ENCODE results near the gene ERGIC3.
"Not testable (repeated sequence)": the region's sequence is repeated elsewhere in the genome, so short reads cannot be mapped to it uniquely, and the experiment has no call there.

The ERGIC3 gene

DNA sequence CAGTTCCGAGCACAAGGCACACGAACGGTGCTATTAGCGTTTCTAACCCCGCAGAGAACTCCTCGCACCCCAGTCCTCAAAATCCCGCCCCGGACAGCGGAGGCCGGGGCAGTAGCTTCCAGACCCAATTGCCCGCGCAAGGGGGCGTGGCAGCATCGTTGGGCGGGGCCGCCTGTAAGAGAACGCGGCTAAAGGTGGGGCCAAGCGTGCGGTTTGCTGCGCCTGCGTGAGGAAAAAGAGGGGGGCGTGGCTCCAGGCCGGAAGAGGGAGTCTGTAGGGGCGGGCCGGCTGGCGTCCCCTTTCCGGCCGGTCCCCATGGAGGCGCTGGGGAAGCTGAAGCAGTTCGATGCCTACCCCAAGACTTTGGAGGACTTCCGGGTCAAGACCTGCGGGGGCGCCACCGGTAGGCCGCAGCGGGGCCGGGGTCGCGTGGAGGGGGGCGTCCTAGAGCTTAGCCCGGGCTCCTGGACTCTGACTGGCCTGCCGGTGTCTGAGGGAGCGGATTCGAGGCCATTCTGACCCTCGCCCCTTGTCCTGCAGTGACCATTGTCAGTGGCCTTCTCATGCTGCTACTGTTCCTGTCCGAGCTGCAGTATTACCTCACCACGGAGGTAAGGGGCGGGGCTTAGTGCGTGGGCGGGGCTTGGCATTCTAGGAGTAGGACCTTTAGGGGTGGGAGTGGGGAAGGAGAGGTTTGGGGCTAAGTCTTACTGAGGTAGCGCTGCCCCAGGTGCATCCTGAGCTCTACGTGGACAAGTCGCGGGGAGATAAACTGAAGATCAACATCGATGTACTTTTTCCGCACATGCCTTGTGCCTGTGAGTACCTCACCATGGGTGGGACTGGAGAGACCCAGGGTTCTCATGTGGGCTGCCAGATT lies at the start of gene ERGIC3:
ERGIC3 (plus strand) TSS at position 296 of the 880 bp plus-strand sequence; CDS start at position 316, 20 bp downstream.
- peak; percentile 95 to 97 for DNase-seq

DNA sequence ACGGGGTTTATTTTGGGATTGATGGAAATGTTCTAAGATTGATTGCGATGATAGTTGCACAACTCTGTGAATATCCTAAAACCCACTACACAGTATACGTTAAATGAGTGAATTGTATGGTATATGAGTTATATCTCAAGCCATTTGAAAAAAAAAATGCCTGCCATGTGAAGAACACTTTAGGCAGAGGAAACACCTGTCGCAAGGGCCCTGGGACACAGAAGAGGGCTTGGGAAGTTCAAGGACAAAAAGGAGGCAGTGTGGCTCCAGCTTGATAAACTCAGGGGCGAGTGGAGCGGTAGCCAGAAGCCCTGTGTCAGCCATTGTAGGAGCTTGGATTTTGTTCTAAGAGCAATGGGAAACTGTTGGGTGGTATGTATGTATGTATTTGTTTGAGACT lies 49.5 kb upstream of the ERGIC3 start:
- no peak for DNase-seq

DNA sequence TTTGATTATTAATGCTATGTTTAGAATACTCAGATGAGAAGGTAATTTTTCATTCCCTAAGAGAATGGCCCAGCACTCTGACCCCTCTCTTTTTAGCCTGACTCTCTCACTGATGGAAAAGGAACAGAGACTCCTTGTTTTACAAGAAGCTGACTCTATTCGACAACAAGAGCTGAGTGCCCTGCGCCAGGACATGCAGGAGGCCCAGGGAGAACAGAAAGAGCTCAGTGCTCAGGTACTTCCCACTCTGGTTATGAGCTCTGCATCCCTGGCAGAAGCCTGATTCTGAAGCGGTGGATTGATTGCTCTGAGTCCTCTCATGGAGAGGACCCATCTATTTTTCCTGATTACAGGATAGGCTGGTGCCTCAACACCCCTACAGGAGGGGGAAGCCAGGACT lies 45.4 kb upstream of the ERGIC3 start:
- DNase-seq, result no peak

DNA sequence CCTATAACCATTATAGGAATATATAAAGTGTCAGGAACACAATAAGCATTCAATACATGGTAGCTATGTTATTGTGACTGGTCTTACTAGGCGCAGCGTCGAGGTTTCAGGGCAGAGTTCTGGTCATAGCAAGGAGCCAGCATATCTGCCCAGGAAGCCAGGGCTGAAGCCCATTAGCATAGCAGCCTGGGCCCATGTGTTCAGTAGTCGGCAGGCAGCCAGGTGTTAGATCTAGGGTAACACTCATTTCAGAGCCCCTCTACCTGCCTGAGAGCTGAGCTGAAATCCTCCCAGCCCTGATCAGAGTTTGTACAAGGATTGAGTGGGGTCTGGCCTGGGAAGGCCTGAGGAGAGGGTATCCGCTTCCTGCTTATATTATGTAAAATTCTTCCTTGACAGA lies 44.6 kb upstream of the ERGIC3 start:
- DNase-seq, result no peak

DNA sequence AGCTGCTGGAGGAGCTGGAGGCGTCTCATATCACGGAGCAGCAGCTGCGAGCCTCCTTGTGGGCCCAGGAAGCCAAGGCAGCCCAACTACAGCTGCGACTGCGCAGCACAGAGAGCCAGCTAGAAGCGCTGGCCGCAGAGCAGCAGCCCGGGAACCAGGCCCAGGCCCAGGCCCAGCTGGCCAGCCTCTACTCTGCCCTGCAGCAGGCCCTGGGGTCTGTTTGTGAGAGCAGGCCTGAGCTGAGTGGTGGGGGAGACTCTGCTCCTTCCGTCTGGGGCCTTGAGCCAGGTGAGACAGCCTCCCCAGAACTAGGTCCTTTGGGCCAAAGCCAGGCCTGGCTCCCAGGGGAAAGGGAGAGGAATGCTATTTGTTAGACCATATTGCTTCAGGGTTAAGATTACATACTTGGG lies 44.1 kb upstream of the ERGIC3 start:
- DNase-seq, result no peak

DNA sequence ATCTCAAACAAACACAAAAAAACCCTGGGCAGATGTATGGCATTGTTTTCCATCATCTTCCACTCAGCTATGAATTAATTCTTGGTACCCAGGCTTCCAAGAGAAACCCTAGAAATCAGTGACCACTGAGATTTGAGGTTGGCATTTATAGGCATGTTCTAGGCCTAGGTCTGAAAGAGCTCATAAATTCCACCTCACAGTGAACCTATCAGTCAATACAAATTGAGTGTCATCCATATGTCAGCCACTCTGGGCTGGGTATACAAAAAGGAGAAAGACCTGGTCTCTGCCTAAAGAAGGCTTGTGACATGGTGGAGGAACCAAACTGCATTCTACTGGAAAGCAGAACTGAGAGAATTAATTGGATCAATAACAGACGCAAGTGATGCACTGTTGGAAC lies 42.6 kb upstream of the ERGIC3 start:
- DNase-seq, result no peak

DNA sequence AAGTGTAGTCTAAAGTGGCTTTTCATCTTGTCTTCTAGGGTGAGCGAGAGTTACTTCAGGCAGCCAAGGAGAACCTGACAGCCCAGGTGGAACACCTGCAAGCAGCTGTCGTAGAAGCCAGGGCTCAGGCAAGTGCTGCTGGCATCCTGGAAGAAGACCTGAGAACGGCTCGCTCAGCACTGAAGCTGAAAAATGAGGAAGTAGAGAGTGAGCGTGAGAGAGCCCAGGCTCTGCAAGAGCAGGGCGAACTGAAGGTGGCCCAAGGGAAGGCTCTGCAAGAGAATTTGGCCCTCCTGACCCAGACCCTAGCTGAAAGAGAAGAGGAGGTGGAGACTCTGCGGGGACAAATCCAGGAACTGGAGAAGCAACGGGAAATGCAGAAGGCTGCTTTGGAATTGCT lies 39.5 kb upstream of the ERGIC3 start:
- no peak for DNase-seq

DNA sequence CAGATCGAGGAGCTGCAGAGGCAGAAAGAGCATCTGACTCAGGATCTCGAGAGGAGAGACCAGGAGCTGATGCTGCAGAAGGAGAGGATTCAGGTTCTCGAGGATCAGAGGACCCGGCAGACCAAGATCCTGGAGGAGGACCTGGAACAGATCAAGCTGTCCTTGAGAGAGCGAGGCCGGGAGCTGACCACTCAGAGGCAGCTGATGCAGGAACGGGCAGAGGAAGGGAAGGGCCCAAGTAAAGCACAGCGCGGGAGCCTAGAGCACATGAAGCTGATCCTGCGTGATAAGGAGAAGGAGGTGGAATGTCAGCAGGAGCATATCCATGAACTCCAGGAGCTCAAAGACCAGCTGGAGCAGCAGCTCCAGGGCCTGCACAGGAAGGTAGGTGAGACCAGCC lies 38.6 kb upstream of the ERGIC3 start:
- no peak for DNase-seq

DNA sequence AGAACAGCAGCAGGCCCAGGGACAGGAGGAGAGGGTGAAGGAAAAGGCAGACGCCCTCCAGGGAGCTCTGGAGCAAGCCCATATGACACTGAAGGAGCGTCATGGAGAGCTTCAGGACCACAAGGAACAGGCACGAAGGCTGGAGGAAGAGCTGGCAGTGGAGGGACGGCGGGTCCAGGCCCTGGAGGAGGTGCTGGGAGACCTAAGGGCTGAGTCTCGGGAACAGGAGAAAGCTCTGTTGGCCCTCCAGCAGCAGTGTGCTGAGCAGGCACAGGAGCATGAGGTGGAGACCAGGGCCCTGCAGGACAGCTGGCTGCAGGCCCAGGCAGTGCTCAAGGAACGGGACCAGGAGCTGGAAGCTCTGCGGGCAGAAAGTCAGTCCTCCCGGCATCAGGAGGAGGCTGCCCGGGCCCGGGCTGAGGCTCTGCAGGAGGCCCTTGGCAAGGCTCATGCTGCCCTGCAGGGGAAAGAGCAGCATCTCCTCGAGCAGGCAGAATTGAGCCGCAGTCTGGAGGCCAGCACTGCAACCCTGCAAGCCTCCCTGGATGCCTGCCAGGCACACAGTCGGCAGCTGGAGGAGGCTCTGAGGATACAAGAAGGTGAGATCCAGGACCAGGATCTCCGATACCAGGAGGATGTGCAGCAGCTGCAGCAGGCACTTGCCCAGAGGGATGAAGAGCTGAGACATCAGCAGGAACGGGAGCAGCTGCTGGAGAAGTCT lies 37.9 kb upstream of the ERGIC3 start:
- no peak for DNase-seq

DNA sequence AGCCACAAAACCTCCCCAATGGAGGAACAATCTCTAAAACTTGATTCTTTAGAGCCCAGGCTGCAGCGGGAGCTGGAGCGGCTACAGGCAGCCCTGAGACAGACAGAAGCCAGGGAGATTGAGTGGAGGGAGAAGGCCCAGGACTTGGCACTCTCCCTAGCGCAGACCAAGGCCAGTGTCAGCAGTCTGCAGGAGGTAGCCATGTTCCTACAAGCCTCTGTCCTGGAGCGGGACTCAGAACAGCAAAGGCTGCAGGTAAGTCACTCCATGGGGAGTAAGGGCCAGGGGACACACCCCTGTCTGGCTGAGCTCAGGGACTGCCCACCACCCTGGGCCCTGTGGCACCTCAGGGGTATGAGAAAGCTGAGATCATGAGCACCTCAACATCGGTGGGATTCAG lies 37.1 kb upstream of the ERGIC3 start:
- DNase-seq, result no peak

DNA sequence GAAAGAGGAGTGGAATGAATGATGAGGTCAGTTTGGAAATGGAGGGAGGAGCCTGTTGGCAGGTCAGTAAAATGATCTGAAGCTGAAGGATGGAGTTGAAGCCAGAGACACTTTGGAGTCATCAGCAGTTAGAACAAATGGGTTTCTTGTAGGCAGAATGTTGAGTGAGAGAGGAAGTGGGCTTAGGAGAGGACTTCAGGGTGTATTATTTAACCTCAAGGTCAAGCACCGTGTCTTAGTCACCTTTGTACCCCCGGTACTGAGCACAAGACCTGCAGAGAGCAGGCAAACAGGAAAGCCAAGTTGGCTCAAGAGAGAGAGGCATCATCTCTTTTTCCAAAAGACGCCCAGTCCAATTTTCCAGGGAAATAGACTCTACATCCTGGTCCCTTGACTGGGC lies 35.7 kb upstream of the ERGIC3 start:
- no peak for DNase-seq

DNA sequence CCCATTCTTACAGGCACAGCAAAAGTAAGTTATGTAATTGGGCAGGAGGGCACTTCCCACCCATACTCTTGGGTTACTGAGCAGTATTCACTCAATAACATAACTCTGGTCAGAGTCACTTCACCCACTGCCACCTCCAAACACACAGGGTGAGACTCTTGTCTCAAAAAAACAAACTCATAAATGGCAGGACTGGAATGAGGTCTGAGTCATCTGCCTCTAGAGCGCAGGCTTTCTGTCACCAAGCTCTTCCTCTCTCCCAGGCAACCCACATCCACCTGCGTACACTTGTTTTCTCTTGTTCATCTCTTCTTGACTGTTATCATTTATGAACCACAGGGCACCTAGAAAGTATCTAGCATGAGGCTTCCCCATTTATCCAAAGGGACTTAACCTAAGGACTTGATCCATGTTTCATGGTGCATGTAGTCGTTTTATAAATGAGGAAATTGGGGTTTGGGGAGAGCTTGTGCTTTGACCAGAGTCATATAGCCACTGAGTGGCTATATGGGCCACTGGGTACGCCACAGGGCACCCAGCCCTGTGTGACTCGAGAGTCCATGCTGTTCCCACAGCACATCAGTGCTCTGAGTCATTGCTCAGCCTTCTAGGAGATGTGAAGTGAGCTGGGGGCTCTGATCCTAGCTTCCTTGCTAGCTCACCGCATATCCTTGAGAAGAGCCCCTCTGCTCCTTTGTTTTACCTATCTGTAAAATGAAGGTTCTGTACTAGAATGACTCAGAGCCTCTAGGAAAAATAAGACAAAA lies 34.8 kb upstream of the ERGIC3 start:
- no peak for DNase-seq

DNA sequence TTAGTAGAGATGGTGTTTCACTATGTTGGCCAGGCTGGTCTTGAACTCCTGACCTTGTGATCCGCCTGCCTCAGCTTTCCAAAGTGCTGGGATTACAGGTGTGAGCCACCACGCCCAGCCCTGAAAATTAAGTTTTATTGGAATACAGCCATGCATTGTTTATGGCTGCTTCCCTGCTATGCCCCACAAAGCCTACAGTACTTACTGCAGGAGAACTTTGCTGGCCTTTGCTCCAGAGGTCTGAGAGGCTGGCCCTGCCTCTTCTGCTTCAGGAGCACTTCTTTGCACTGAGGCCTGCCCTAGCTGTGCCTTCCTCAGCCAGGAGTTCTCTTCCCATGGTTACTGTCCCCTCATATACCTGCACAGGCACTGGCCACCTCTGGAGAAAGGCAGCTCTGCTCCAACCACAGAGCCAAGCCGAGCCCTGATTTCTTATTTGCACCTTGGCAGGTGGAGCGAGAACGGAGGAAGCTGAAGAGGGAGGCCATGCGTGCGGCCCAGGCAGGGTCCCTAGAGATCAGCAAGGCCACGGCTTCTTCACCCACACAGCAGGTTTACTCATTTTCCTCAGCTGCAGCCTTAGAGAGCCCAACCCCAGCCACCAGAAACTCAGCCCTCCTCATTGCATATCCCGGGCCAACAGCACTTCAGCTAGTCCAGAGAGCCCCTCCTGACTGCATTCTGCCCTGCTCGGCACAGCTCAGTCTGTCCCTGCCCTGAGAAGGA lies 33.2 kb upstream of the ERGIC3 start:
- DNase-seq, result no peak

DNA sequence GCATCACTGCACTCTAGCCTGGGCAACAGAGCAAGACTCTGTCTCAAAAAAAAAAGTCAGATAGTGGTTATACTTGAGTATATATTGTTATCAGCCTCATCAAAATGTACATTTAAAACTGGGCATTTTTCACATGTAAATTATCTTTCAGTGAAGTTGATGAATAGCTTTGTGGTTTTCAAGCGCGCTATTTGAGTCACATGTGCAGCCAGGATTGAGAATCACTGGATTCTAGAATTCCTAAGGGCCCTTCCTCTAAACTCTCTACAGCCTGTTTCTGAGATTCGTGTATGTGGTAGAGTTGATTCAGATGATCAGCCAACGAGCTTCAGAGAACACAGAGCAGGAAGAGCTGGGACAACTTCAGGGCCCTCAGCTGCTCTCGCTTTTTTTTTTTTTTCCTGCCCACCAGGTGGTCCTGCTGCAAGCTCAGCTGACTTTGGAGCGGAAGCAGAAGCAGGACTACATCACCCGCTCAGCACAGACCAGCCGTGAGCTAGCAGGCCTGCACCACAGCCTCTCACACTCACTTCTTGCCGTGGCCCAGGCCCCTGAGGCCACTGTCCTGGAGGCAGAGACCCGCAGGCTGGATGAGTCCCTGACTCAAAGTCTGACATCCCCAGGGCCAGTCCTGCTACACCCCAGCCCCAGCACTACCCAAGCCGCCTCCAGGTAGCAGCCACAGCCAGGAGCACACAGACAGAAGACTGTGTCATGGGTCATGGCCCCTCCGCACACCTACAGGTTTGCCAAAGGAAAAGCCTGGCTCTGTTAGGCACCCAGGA lies 30.7 kb upstream of the ERGIC3 start:
- DNase-seq, result no peak

DNA sequence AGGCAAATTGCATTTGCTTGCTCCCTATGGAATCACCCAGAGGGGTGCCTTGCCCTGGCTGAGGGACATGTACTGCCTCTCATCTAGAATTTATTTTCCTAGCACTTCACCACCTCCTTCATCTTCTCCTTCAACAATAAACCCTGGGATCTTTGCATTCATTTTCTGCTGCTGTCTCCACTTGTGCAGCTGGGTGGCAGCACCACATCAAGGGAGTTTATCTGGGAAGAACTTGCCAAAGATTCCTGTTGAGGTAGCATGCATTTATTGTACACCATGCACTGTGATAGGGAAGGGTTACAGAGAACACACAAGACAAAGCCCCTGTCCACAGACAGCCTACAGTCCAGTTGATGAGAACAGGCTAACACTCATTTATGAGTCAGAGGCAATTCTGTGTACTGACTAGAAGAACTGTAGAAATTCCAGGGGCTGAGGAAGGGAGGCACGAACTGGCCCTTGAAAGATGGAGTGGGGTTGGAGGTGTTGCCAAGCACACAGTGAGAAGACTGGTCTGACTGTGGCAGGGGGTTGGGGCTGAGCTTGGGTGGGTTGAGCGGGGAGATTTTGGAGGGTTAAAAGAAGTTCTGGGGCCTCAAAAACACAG lies 30.0 kb upstream of the ERGIC3 start:
- DNase-seq, result peak in 1 of 2 experiments; percentile 17

DNA sequence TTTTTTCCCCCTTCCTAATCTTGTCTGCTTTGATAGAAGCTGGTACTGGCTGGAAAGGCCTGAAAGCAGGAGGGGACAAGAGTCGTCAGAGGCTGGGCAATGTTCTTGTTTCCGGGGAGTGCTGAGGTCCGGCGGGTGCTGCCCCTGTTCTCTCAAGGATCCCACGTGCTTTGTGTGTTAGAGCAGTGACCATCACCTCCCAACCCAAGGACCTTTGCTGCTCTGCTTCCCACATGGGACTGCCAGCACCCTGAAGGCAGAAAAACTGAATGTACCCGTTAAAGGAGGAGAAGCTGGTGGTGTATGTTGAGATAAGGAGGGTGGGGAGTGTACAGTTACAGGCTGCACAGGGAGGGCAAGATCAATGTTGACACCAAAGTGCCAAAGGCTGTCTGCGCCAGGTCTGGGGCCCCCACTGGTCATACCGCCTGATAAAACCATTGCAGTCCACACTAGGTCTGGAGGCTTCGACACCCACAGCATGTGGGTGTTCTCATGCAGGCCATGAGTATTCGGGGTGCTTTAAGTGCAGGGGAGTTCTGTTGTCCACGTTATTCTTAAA lies 27.4 kb upstream of the ERGIC3 start:
- DNase-seq, result no peak

DNA sequence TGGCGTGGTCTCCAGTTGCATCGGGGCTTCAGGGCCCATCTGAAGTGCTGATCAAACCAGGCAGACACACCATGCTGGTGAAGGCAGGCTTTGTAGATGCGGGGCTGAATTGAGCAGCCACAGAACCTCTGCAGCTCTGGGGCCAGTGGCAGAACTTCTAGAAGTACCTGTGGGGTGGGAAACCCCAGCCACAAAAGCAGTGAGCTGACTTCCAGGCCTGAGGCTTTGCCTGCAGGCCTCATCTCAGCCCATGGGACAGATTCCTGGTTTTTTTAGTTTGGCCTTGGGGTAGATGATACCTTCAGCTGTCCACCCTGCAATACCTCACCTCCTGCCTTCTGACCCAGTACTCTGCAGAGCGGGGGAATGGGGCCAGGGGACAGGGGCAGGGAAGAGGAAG lies 26.5 kb upstream of the ERGIC3 start:
- no peak for DNase-seq

DNA sequence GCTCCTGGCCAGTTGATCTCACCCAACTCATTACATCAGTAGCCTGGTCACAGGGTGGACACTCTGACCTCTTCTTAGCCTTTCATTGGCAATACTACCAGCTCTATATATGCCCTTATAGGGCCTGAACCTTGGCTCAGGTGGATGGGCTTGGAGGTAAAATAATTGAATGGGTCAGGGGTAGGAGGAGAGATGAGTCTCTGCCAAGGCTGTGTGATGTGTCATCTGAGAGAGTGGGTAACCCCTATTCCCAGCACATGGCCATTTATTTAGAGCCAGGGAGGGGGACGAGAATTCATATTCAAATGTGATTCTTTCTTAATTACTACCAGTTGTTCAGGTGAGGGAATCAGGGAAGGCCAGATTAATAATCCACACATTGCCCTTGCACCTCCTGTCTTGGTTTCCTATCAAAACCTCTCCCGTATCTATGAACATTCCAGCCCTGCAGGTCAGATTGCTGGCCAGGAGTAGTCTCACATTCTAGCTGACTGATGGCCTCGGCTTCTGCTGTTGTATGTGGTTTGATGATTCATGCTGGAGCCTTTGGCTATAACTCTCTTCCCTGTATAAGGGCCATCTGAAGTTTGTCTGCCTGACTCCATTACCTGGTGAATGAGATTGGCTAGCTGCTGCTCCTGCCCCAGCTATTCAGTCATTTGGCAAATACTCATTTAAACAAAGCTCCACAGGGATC lies 25.8 kb upstream of the ERGIC3 start:
- DNase-seq, result no peak

DNA sequence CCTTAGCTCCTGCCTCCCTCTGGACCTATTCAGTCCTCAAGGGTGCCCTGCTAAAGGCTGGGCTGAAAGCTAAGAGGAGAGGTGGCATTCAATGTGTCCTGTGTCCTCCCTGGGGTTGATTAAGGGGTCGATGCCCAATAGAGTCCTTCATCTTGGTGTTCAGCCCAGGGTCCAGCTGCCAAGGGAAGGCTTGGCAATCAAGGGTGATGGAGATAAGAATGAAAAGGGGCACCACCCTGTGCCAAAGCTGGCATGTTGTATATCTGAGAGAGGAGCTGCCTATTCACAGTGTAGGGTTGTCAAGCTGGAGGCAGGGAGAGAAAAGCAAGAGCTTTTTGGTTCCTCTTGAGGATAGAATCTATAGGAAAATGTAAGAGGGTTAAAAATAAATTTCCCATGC lies 24.8 kb upstream of the ERGIC3 start:
- no peak for DNase-seq

DNA sequence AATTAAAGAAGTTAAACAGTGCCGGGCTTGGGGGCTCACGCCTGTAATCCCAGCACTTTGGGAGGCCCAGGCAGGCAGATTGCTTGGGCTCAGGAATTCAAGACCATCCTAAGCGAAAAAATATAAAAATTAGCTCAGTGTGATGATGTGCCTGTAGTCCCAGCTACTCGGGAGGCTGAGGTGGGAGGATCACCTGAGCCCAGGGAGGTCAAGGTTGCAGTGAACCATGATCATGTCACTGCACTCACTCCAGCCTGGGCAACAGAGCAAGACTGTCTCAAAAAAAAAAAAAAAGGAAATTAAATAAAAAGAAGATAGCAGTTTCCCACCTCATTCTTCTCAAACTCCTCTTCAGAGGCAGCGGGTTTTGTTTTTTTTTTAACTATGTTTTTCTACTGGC lies 24.1 kb upstream of the ERGIC3 start:
- DNase-seq, result not testable (repeated sequence)

DNA sequence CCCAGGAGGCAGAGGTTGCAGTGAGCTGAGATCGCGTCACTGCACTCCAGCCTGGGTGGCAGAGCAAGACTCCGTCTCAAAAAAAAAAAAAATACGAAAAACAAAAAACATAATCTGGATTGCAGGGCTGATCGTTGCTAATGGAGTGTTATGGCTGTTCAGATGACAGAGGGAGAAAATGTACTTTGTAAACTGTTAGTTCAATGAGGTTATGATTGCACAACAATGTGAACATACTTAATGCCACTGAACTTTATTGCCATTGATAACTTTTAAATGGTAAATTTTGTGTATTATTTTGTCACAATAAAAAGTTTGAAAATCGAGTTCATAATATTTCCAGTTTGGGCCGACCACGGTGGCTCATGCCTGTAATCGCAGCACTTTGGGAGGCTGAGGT lies 22.9 kb upstream of the ERGIC3 start:
- no peak for DNase-seq

Data from NCI-H2081 (cell line).